Liver (tissue), 9 donors: ENCODE measurements around the gene OR51L1. TPM values are rescaled to one million over a fixed set of nuclear protein-coding genes. Genes with fewer than 3 reads are reported as not detected.

Experiments
- DNase-seq: peaks from one replicate; pipeline ENCODE4 v3.0.0-alpha.2; 2017; ENCODE audit warnings: low spot score
- H3K27ac ChIP-seq, 2 donors: one replicate each; pipeline ENCODE4 v1.7.0; 2013; ENCODE audit warnings: inconsistent platforms in 2 of 2, low read length in 2 of 2, control low read depth in 1 of 2, low read depth in 1 of 2, mild to moderate bottlenecking in 1 of 2
- H3K27me3 ChIP-seq, 4 donors: one replicate each; pipeline versions ENCODE4 v1.6.1 to v1.7.0; 2013; ENCODE audit warnings: low read length in 3 of 4, inconsistent platforms in 1 of 4, mild to moderate bottlenecking in 1 of 4, moderate library complexity in 1 of 4; ENCODE audit not compliant: control insufficient read depth in 4 of 4, insufficient read depth in 4 of 4
- H3K36me3 ChIP-seq, 4 donors: one replicate each; pipeline versions ENCODE4 v1.6.1 to v1.7.0; 2013; ENCODE audit warnings: low read length in 3 of 4, mild to moderate bottlenecking in 3 of 4, low read depth in 1 of 4, moderate library complexity in 1 of 4; ENCODE audit not compliant: control insufficient read depth in 4 of 4, insufficient read depth in 3 of 4
- H3K4me1 ChIP-seq, 4 donors: one replicate each; pipeline versions ENCODE4 v1.6.1 to v1.7.0; 2013; ENCODE audit warnings: low read length in 3 of 4, mild to moderate bottlenecking in 3 of 4, moderate library complexity in 1 of 4; ENCODE audit not compliant: control insufficient read depth in 4 of 4, insufficient read depth in 4 of 4
- H3K4me3 ChIP-seq, 3 donors: one replicate each; pipeline versions ENCODE4 v1.6.1 to v1.7.0; 2013; ENCODE audit warnings: low read length in 3 of 3, control low read depth in 1 of 3, low read depth in 1 of 3, mild to moderate bottlenecking in 1 of 3
- H3K9ac ChIP-seq, 2 donors: one replicate each; pipeline ENCODE4 v1.7.0; 2013; ENCODE audit warnings: low read length in 2 of 2, mild to moderate bottlenecking in 2 of 2, moderate library complexity in 2 of 2, control low read depth in 1 of 2, low read depth in 1 of 2
- H3K9me3 ChIP-seq, 4 donors: one replicate each; pipeline versions ENCODE4 v1.6.1 to v1.7.0; 2013; ENCODE audit warnings: low read length in 3 of 4; ENCODE audit not compliant: control insufficient read depth in 4 of 4
- ATF3 ChIP-seq: IDR thresholded peaks from 2 replicates; pipeline ENCODE4 v1.6.1; 2016; ENCODE audit warnings: antibody characterized with exemption
- CTCF ChIP-seq: fragments of 150-350 bp; IDR thresholded peaks from 2 replicates; pipeline ENCODE4 v1.5.1; 2017; ENCODE audit warnings: improper control_type of control experiment, low read depth, low read length; ENCODE audit not compliant: missing input control
- EGR1 ChIP-seq, 2 donors: IDR thresholded peaks; 2 replicates each; pipeline ENCODE4 v1.6.1; 2016 to 2018; ENCODE audit warnings: antibody characterized with exemption in 2 of 2, low read depth in 2 of 2
- FOXA1 ChIP-seq: IDR thresholded peaks from 2 replicates; pipeline ENCODE4 v1.6.1; 2016; ENCODE audit warnings: antibody characterized with exemption
- FOXA2 ChIP-seq: IDR thresholded peaks from 2 replicates; pipeline ENCODE4 v1.6.1; 2016; ENCODE audit warnings: antibody characterized with exemption
- GABPA ChIP-seq, 2 donors: IDR thresholded peaks in 1 of 2; conservative IDR thresholded peaks in 1 of 2; 2 replicates each; pipeline ENCODE4 v1.6.1; 2016; ENCODE audit warnings: antibody characterized with exemption in 2 of 2, mild to moderate bottlenecking in 1 of 2, moderate library complexity in 1 of 2
- HNF4A ChIP-seq, 2 donors: conservative IDR thresholded peaks; 2 replicates each; pipeline ENCODE4 v1.6.1; 2016; ENCODE audit warnings: antibody characterized with exemption in 2 of 2, mild to moderate bottlenecking in 2 of 2
- HNF4G ChIP-seq: IDR thresholded peaks from 2 replicates; pipeline ENCODE4 v1.6.1; 2016; ENCODE audit warnings: antibody characterized with exemption
- JUND ChIP-seq, 2 donors: IDR thresholded peaks; 2 replicates each; pipeline ENCODE4 v1.6.1; 2016; ENCODE audit warnings: antibody characterized with exemption in 2 of 2
- MAX ChIP-seq: IDR thresholded peaks from 2 replicates; pipeline ENCODE4 v1.6.1; 2016; ENCODE audit warnings: antibody characterized with exemption
- NR2F2 ChIP-seq: IDR thresholded peaks from 2 replicates; pipeline ENCODE4 v1.6.1; 2016; ENCODE audit warnings: antibody characterized with exemption
- RAD21 ChIP-seq, 2 donors: IDR thresholded peaks; 2 replicates each; pipeline ENCODE4 v1.6.1; 2016; ENCODE audit warnings: antibody characterized with exemption in 2 of 2, mild to moderate bottlenecking in 2 of 2
- REST ChIP-seq: IDR thresholded peaks from 2 replicates; pipeline ENCODE4 v1.6.1; 2016; ENCODE audit warnings: antibody characterized with exemption, mild to moderate bottlenecking
- RXRA ChIP-seq, 2 donors: IDR thresholded peaks; 2 replicates each; pipeline ENCODE4 v1.6.1; 2017 to 2018; ENCODE audit warnings: antibody characterized with exemption in 2 of 2, mild to moderate bottlenecking in 1 of 2
- SP1 ChIP-seq: IDR thresholded peaks from 2 replicates; pipeline ENCODE4 v1.6.1; 2018; ENCODE audit warnings: antibody characterized with exemption, mild to moderate bottlenecking
- TAF1 ChIP-seq: conservative IDR thresholded peaks from 2 replicates; pipeline ENCODE4 v1.6.1; 2016; ENCODE audit warnings: antibody characterized with exemption, mild to moderate bottlenecking
- YY1 ChIP-seq: IDR thresholded peaks from 2 replicates; pipeline ENCODE4 v1.6.1; 2016; ENCODE audit warnings: antibody characterized with exemption, mild to moderate bottlenecking
- ZBTB33 ChIP-seq: IDR thresholded peaks from 2 replicates; pipeline ENCODE4 v1.6.1; 2016; ENCODE audit warnings: antibody characterized with exemption
- WGBS: extraction: QIAGEN DNeasy Blood & Tissue Kit; methylation state at CpG from one replicate; pipeline ENCODE4 v1.1.7; 2013; 5-methylcytosine and 5-hydroxymethylcytosine counted together
- polyA plus RNA-seq, 2 donors: library from polyadenylated mRNA; stranded (reverse) in 1 of 2; unstranded in 1 of 2; fragments of 200-250 nt in 1 of 2; fragments of >200 nt in 1 of 2; fragmentation: Nextera tagmentation in 1 of 2; extraction: Ambion mirVana in 1 of 2; gene quantifications; one replicate each; pipeline versions ENCODE4 v1.2.1 to v1.2.3, GENCODE V29; 2013 to 2015
- total RNA-seq, 2 donors: library from RNA; depleted of rRNA; stranded (reverse); fragments of >200 nt; gene quantifications; one replicate each; pipeline ENCODE4 v1.2.3, GENCODE V29; 2014
- donor health status: healthy.
- donor health status: healthy.
- donor health status: healthy.
- donor health status: healthy.
- donor health status: healthy.

OR51L1 gene
- total RNA-seq, result not detected
- polyA plus RNA-seq, result not detected

- H3K36me3 ChIP-seq, result no peaks in the 10 kb centered on the region
- H3K4me1 ChIP-seq, result no peaks in the 10 kb centered on the region
- WGBS, result 75% methylated on average over 2 of the region's 2 CpGs
- H3K27ac ChIP-seq, result no peak within 1 kb of the TSS
- no peak within 1 kb of the TSS for H3K9ac ChIP-seq
- H3K27me3 ChIP-seq, result peaks cover 0 to 2% (median under 1%) of the 10 kb centered on the region in 4 donors
- TF ChIP-seq FOXA1 (no peak), CTCF (no peak), GABPA (IDR thresholded peaks at IDR 0.05 in 1 of 2, conservative IDR thresholded peaks at IDR 0.05 in 1 of 2) (no peak), EGR1 (IDR thresholded peaks at IDR 0.05; ENCODE audit: low read depth in 2 of 2) (no peak), ZBTB33 (no peak), JUND (IDR thresholded peaks at IDR 0.05) (no peak), TAF1 (no peak), HNF4A (conservative IDR thresholded peaks at IDR 0.05) (no peak), HNF4G (no peak), SP1 (no peak), NR2F2 (no peak), ATF3 (no peak), REST (no peak), RAD21 (IDR thresholded peaks at IDR 0.05) (no peak), RXRA (IDR thresholded peaks at IDR 0.05) (no peak), YY1 (no peak), MAX (no peak), FOXA2 (no peak)
- H3K9me3 ChIP-seq, result no peaks in the 10 kb centered on the region
- no peak for DNase-seq
- H3K4me3 ChIP-seq, result no peak within 1 kb of the TSS
Measured at GRCh38 chr11:4994551-4994950, at the start of gene OR51L1. Gene OR51L1 (plus strand): TSS chr11:4994851. CDS start chr11:4998983, 4,132 bp downstream.

- H3K36me3 ChIP-seq, result no peaks in the 10 kb centered on the region
- no peaks in the 10 kb centered on the region for H3K4me1 ChIP-seq
- H3K27ac ChIP-seq, result no peak within 1 kb of the TSS
Measured at GRCh38 chr11:4947505-4947904, 47.1 kb upstream of the OR51L1 start, which contains the start of gene OR51A4. Gene OR51A4 (minus strand): TSS chr11:4947605. CDS start chr11:4947100, 505 bp downstream.

More at GRCh38 chr11:4947505-4947904, 47.1 kb upstream of the OR51L1 start, which contains the start of gene OR51A4:
- Histone ChIP-seq H3K9ac (no peak within 1 kb of the TSS), H3K4me3 (no peak within 1 kb of the TSS), H3K9me3 (no peaks in the 10 kb centered on the region), H3K27me3 (peaks cover 0 to 5% (median 0%) of the 10 kb centered on the region in 4 donors)
- TF ChIP-seq CTCF (no peak), TAF1 (no peak)
- DNase-seq, result no peak
